GM18907 (cell line): ENCODE measurements around the gene KCNE4.

Experiments
- ATAC-seq: cut with Tn5 transposase; IDR thresholded peaks from one replicate; pipeline ENCODE4 v1.9.1; 2021; ENCODE audit warnings: mild to moderate bottlenecking, moderate library complexity; ENCODE audit not compliant: unreplicated experiment

Gene KCNE4

GRCh38 chr2:223040527-223040926 lies 11.5 kb upstream of the KCNE4 start:
- ATAC-seq: no peak

- no peak for ATAC-seq
These were observed 10.4 kb upstream of the KCNE4 start for GRCh38 chr2:223041527-223042109.

DNA sequence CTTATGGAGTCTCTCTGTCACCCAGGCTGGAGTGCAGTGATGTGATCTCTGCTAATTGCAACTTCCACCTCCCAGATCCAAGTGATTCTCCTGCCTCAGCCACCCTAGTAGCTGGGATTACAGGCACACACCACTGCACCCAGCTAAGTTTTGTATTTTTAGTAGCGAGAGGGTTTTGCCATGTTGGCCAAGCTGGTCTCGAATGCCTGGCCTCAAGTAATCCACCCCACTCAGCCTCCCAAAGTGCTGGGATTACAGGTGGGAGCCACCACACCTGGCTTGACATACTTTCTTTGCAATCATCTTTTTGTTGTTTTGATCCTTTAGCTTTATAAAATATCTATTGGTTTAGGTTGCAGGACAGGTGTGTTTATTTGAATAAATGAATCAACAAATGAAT lies 9.7 kb upstream of the KCNE4 start:
- no peak for ATAC-seq

- no peak for ATAC-seq
These were observed 9.3 kb upstream of the KCNE4 start for GRCh38 chr2:223042704-223043118.

GRCh38 chr2:223043164-223043941 lies 8.6 kb upstream of the KCNE4 start:
- ATAC-seq: no peak

DNA sequence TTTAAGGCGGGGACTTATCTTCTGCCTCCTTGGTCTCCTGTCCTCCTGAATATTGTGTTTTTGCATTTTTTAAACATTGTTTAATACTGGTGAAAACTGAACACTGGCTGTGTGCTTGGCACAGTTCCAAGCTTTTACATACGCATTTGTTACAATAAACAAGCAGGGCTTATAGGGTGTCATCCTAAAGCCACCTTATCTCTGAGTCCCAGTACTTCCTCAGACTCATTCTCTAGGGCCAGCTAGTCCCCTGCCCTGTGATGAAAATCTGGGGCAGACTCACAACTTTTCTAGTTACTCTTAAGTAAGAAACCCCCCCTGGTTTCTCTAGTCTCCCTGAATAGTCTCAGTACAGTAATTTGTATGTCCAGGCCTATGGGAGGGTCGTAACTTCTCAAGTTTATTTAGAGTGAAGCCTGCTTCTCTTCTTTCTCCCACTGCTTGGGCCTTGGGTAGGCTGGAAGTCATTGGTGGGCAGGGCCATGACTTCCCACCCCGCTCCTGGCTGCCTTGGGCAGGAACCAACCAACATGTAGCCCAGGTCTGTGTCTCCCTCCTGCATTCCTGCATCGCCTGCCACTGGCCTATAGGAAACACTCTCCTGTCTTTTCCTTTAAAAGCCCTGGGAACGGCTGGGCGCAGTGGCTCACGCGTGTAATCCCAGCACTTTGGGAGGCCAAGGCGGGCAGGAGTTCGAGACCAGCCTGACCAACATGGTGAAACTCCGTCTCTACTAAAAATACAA lies 7.7 kb upstream of the KCNE4 start:
- no peak for ATAC-seq

DNA sequence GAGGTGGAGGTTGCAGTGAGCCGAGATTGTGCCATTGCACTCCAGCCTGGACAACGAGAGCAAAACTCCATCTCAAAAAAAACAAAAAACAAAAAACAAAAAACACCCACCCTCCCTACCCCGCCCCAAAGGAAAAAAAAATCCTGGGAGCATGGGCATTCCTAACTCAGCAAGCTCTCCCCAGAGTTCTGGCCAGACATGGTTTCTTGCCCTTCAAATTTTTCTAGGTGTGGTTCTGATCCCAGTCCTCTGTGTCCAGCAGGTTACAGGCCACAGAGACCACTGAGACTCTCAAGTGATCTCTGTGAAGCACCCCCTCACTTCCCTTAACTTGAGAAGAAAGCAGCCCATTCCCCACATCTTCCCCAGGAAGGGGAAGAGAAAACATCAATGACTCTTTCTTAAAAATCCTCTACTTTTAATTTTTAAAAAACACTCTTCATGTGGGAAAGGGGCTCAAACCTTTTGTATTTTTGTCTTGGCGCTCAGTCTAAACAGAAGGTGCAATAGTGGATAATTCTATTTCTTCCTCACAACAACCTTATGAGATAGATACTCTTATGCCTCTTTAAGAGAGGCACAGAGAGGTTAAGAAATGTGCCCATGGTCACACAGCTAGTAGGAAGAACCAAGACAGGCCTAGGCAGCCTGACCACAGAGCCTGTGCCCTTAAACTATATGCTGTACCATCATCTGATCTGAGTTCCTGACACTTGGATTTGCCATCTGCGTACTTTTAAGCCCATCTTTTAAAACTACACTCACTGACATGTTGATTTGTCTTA lies 6.9 kb upstream of the KCNE4 start:
- ATAC-seq: no peak

DNA sequence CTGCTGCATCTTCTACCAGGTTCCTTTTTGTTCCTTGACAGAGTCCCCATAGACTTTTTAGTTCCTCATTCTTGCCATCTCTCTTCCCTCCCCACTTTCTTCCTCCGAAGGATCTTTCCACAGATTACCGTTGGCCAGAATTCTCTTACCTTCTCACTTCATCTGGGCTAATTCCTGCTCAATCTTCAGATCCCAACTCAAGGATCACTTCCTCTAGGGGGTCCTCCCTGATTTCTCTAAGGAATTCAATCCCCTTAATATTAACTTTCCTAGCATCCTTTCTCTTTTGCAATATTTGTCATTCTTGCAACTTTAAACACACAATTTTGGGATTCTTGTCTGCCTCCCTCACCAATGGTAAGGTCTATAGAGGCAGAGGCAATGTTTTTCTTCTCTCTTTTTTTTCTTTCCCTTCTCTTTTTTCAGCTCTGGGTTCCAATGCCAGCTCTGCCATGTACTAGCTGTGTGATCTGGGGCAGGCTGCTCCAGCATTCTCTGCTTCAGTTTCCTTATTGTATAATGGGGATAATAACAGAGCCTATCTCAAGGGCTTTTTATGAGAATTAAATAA lies 5.4 kb upstream of the KCNE4 start:
- no peak for ATAC-seq

DNA sequence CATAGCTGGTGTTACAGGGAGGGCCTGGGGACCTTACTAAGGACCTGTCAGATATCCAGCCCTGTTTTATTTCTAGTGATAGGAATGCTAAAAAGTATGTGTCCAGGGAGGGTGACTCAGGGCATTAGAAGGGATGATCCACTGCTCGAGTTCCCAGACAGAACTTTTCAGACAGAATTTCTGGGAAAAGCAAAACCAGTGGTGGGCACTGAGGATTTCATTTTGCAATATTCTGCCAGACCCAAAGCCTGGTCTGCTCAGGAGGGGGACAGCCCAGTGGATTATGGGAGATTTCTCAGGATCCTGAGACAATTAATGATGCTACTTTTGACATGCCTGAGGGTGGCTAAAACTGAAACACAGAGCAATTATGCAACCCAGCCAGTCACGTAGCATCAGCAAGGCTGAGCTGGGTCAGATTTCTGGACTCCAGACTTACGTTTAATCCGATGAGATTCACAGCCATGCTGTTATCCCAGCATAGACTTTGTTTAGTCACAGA lies 4.7 kb upstream of the KCNE4 start:
- ATAC-seq: no peak

DNA sequence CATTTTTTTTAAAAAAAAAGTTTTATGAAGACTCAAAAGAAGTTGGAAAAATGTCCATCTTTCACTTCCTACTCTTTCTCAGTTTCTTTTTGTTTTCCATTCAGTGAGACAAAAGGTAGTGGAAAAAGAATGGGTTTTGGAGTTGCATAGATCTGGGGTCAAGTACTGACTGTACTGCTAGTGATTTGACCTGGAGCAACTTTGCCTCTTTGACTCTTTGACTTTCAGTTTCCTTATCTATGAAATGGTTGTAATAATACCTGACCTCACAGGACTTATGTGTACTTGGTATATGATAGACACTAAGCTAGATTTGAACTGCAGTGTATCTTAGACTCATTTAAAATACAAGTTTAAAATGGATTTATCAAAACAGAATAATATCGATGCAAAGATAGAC lies 3.5 kb upstream of the KCNE4 start:
- ATAC-seq: no peak

GRCh38 chr2:223049356-223049755 lies 2.6 kb upstream of the KCNE4 start:
- no peak for ATAC-seq

GRCh38 chr2:223050188-223050587 lies 1.8 kb upstream of the KCNE4 start:
- no peak for ATAC-seq

GRCh38 chr2:223050900-223051504 lies 988 bp upstream of the KCNE4 start:
- no peak for ATAC-seq

DNA sequence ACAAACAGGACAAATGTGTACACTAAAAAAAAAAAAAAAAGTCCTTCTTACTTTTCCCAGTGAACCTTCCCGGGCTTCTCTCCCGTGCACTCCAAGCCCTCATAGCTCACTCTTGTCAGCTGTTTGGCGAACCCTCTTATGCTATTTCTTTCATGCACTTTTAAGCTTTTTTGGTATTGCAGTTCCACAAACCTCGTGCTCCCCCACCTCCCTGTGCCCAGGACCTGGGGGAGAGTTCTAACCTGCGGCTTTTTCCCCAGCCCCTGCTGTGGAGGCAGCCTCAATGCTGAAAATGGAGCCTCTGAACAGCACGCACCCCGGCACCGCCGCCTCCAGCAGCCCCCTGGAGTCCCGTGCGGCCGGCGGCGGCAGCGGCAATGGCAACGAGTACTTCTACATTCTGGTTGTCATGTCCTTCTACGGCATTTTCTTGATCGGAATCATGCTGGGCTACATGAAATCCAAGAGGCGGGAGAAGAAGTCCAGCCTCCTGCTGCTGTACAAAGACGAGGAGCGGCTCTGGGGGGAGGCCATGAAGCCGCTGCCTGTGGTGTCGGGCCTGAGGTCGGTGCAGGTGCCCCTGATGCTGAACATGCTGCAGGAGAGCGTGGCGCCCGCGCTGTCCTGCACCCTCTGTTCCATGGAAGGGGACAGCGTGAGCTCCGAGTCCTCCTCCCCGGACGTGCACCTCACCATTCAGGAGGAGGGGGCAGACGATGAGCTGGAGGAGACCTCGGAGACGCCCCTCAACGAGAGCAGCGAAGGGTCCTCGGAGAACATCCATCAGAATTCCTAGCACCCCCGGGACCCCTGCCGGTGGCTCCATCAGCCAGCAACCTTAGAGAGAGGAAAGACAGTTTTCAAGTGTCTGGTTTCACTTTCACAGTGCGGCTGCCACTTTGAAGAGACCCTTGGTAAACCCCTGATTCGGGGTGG lies 826 bp downstream of the KCNE4 start:
- ATAC-seq: no peak

- ATAC-seq: no peak
These were observed 1.6 kb downstream of the KCNE4 start for GRCh38 chr2:223053484-223054192.

DNA sequence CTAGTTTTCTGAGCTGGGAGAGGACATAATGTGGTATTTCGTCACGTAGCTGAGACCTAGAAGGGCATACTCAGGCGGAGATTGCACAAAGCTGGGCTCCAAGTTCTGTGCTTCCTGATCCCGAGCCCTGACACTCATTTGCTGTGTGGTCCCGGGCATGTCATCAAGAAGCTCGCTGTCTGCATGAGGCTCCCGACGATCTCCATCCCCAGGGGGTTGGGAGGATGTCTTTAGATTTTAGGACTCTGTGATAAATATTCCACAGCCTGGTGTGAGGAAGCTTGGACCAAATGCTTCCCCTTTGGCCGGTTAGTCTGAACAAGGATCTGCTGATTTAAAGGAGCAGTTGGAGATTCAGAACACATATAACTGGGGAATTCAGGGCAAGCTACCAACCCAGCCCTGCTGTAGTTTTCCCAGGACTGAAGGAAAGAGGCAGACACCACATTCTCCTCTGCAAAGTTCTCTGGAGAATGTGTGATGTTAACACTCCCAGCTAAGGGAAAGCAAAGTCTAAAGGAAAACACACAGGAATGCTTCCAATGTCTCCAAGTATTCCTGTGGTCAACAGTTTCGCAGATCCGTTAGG lies 2.3 kb downstream of the KCNE4 start:
- ATAC-seq: no peak

DNA sequence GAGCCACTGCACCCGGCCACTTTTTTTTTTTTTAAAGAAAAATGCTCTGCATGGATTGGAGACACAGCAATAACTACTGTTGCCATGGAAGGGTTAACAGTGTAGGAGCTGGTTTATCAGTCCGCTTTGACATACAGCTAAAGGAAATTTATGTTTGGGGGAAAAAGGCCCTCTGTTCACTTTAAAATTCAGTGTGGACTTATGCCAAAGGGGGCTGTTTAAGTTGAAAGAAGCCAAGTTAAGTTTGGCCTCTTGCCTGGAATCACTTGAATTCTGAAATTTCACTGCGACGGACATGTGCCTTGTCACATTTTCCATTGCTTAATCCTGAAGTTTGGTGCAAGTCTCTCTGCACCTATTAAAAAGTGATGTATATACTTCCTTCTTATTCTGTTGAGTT lies 3.1 kb downstream of the KCNE4 start:
- ATAC-seq: no peak

DNA sequence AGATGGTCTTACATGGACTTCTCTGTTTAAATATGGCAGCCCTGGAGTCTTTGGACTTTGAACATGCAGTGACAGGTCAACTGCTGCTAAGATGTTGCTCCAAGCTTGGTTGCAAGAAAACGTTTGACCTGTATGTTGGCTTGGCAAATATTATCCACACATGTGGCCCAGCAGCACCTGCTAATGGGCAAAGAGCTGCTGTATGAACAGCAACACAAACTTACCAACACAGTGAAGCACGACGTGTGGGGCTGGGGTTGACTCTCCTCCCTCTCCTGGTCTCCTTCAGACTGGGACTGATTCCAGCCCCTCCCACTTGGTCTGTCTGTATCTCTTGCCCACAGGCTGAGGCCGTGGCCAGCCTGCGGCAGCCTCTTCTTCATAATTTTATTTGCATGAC lies 3.8 kb downstream of the KCNE4 start:
- no peak for ATAC-seq
